ENCODE measurements around the gene BTN1A1. TPM values are rescaled to one million over a fixed set of nuclear protein-coding genes. Genes with fewer than 3 reads are reported as not detected.
A peak's percentile ranks its signal among the peaks of the same experiment; 100 is the strongest.

BTN1A1 gene
- total and polyA plus RNA-seq, 9 of the 15 experiments (the other 6 are each of a cell fraction or from before 2014, with no cell fraction given) = 0.01 to 0.15 (median 0.06) TPM; not detected in 4

DNA sequence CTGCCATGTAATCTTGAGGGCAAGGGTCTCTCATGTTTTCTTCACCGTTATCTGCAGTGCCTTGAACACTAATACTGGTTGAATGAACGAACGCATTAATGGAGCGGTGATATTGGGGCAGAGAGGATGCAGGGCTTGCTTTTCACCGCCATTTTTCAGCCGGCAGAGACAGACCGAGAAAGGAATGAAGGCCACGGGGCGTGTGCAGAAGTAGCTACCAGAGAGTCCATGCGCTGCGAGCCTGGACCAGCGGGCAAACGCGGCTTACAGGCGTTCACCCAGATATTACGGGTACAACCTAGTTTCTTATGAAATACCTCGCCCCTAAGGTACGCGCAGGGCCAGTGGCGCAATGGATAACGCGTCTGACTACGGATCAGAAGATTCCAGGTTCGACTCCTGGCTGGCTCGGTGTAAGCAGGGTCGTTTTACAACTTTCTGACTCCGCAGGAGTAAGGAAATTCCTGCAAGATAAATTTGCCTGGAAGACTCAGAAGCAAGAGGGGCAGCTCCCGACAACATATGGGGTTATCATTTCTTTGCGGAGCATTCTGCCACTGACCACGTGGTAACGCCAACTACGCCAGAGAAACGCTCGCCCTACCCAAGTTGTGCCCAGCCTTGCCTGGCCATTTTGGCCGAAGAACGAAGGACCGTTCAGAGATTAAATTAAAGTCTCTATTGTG is 37.2 kb downstream of the BTN1A1 start (continued):
- TF ChIP-seq MGA (IDR thresholded peaks at IDR 0.05) = peak; percentile 74
- no peak for TF ChIP-seq ZNF146 (CRISPR knock-in tag; IDR thresholded peaks at IDR 0.05; ENCODE audit: unreplicated experiment)
- peak; percentile 74 for TF ChIP-seq ZBTB8A (IDR thresholded peaks at IDR 0.05; ENCODE audit: partially characterized antibody)
- TF ChIP-seq FOXP1 (CRISPR knock-in tag; IDR thresholded peaks at IDR 0.05) = no peak
- TF ChIP-seq SLC30A9 (CRISPR knock-in tag; IDR thresholded peaks at IDR 0.05) = no peak
- no peak for TF ChIP-seq HMG20B (CRISPR knock-in tag; IDR thresholded peaks at IDR 0.05)
- TF ChIP-seq PBX2 (CRISPR knock-in tag; IDR thresholded peaks at IDR 0.05; ENCODE audit: low read depth) = no peak
- TF ChIP-seq PBX2 (tag; conservative IDR thresholded peaks at IDR 0.05; ENCODE audit: low read depth) = no peak
- TF ChIP-seq PYGO2 (tag; IDR thresholded peaks at IDR 0.05) = no peak
- TF ChIP-seq POLR3A (IDR thresholded peaks at IDR 0.05; ENCODE audit: borderline replicate concordance, extremely low read depth, insufficient read depth, insufficient read length) = peak; percentile 84
- peak; percentile 5; the same call in 1 of the 2 replicates for TF ChIP-seq GATA2 (CRISPR knock-in tag; IDR thresholded peaks at IDR 0.05)
- TF ChIP-seq RBM15 (IDR thresholded peaks at IDR 0.05; ENCODE audit: insufficient read depth, low read length) = no peak
- TF ChIP-seq ZNF3 (CRISPR knock-in tag; IDR thresholded peaks at IDR 0.05) = no peak
